ENCODE results near the gene TBC1D7. TPM values are rescaled to one million over a fixed set of nuclear protein-coding genes. Genes with fewer than 3 reads are reported as not detected.

Gene TBC1D7
- total and polyA plus RNA-seq, 2 experiments from 2014 or later, result 8.5 to 25.8 TPM

- DNase-seq, result no peak
- H3K9ac ChIP-seq, result 0 out of 2 replicates have a peak overlapping the region, but pooled peaks have one; percentile 25
- no peak for TF ChIP-seq EZH2 (IDR thresholded peaks at IDR 0.05; ENCODE audit: insufficient read depth, poor library complexity, severe bottlenecking)
- no peak for TF ChIP-seq EZH2phosphoT487 (IDR thresholded peaks at IDR 0.05; ENCODE audit: insufficient read depth, low read depth)
- H3K36me3 ChIP-seq (ENCODE audit: low read depth), result peaks cover 10% of the 10 kb centered on the region; the same call in 1 of the 2 replicates
- peak overlapping the region; percentile 47 for H3K27ac ChIP-seq
- no peak overlapping the region for H2AFZ ChIP-seq
- no peaks in the 10 kb centered on the region for H3K9me3 ChIP-seq (ENCODE audit: low read depth)
- peaks cover 17% of the 10 kb centered on the region for H3F3A ChIP-seq (ENCODE audit: insufficient read depth)
- H3K4me2 ChIP-seq (ENCODE audit: unreplicated experiment), result no peak overlapping the region
- in situ Hi-C loops (cut with MboI), result no loop called here
- no peaks in the 10 kb centered on the region for H4K20me1 ChIP-seq (ENCODE audit: insufficient read depth)
- no peaks in the 10 kb centered on the region for H3K9me2 ChIP-seq (ENCODE audit: insufficient read depth)
- 56 to 68% methylated on average over 7 of the region's 7 CpGs for WGBS, 2 experiments (ENCODE audit: low coverage in 1 of 2, low lambda C conversion rate in 2 of 2, missing lambda C conversion rate in 2 of 2)
- no peak overlapping the region for H3K4me3 ChIP-seq
- no peaks in the 10 kb centered on the region for H3K27me3 ChIP-seq (replicated peaks; ENCODE audit: insufficient read depth)
- peaks cover 15% of the 10 kb centered on the region for H3K4me1 ChIP-seq (ENCODE audit: insufficient read depth)
- no peaks in the 10 kb centered on the region for H3K79me2 ChIP-seq (ENCODE audit: insufficient read depth)
These were observed 26.0 kb downstream of the TBC1D7 start for GRCh38 chr6:13302291-13302690.

- Histone ChIP-seq H3K9ac (no peak overlapping the region), H3K27ac (no peak overlapping the region), H3K4me1 (ENCODE audit: insufficient read depth) (peaks cover 15% of the 10 kb centered on the region), H3K4me2 (ENCODE audit: unreplicated experiment) (no peak overlapping the region), H3F3A (ENCODE audit: insufficient read depth) (peaks cover 17% of the 10 kb centered on the region), H3K79me2 (ENCODE audit: insufficient read depth) (no peaks in the 10 kb centered on the region), H3K4me3 (no peak overlapping the region), H3K9me3 (ENCODE audit: low read depth) (no peaks in the 10 kb centered on the region), H3K9me2 (ENCODE audit: insufficient read depth) (no peaks in the 10 kb centered on the region), H3K36me3 (ENCODE audit: low read depth) (no peaks in the 10 kb centered on the region; the same call in 1 of the 2 replicates), H2AFZ (no peak overlapping the region), H4K20me1 (ENCODE audit: insufficient read depth) (no peaks in the 10 kb centered on the region), H3K27me3 (replicated peaks; ENCODE audit: insufficient read depth) (no peaks in the 10 kb centered on the region)
- TF ChIP-seq EZH2 (IDR thresholded peaks at IDR 0.05; ENCODE audit: insufficient read depth, poor library complexity, severe bottlenecking) (no peak), EZH2phosphoT487 (IDR thresholded peaks at IDR 0.05; ENCODE audit: insufficient read depth, low read depth) (no peak)
- in situ Hi-C loops (cut with MboI), result no loop called here
- 80 to 85% methylated on average over 8 of the region's 9 CpGs for WGBS, 2 experiments (ENCODE audit: low coverage in 1 of 2, low lambda C conversion rate in 2 of 2, missing lambda C conversion rate in 2 of 2)
- no peak for DNase-seq
These were observed 27.4 kb downstream of the TBC1D7 start for GRCh38 chr6:13300643-13301590.

GRCh38 chr6:13299918-13300317 lies 28.4 kb downstream of the TBC1D7 start:
- peaks cover under 1% of the 10 kb centered on the region; the same call in 1 of the 2 replicates for H3K36me3 ChIP-seq (ENCODE audit: low read depth)
- no peak for DNase-seq

GRCh38 chr6:13299403-13299821 lies 28.9 kb downstream of the TBC1D7 start:
- Histone ChIP-seq H3K36me3 (ENCODE audit: low read depth) (0 out of 2 replicates have a peak, but pooled peaks cover 4% of the 10 kb centered on the region), H3K27me3 (replicated peaks; ENCODE audit: insufficient read depth) (no peaks in the 10 kb centered on the region), H2AFZ (no peak overlapping the region), H3F3A (ENCODE audit: insufficient read depth) (peaks cover 14% of the 10 kb centered on the region), H3K9me2 (ENCODE audit: insufficient read depth) (no peaks in the 10 kb centered on the region), H4K20me1 (ENCODE audit: insufficient read depth) (no peaks in the 10 kb centered on the region), H3K4me2 (ENCODE audit: unreplicated experiment) (no peak overlapping the region), H3K79me2 (ENCODE audit: insufficient read depth) (no peaks in the 10 kb centered on the region), H3K9ac (no peak overlapping the region), H3K4me3 (no peak overlapping the region), H3K27ac (no peak overlapping the region), H3K9me3 (ENCODE audit: low read depth) (no peaks in the 10 kb centered on the region), H3K4me1 (ENCODE audit: insufficient read depth) (peaks cover 12% of the 10 kb centered on the region)
- TF ChIP-seq EZH2 (IDR thresholded peaks at IDR 0.05; ENCODE audit: insufficient read depth, poor library complexity, severe bottlenecking) (no peak), EZH2phosphoT487 (IDR thresholded peaks at IDR 0.05; ENCODE audit: insufficient read depth, low read depth) (no peak)
- in situ Hi-C loops (cut with MboI), result no loop called here
- DNase-seq, result no peak
- 96 to 98% methylated on average over 10 to 11 of the region's 11 CpGs for WGBS, 2 experiments (ENCODE audit: low coverage in 1 of 2, low lambda C conversion rate in 2 of 2, missing lambda C conversion rate in 2 of 2)

More at GRCh38 chr6:13299918-13300317, 28.4 kb downstream of the TBC1D7 start:
- peaks cover 15% of the 10 kb centered on the region for H3K4me1 ChIP-seq (ENCODE audit: insufficient read depth)
- no peak for TF ChIP-seq EZH2phosphoT487 (IDR thresholded peaks at IDR 0.05; ENCODE audit: insufficient read depth, low read depth)
- in situ Hi-C loops (cut with MboI), result no loop called here
- peaks cover 17% of the 10 kb centered on the region for H3F3A ChIP-seq (ENCODE audit: insufficient read depth)
- H2AFZ ChIP-seq, result no peak overlapping the region
- H3K4me3 ChIP-seq, result no peak overlapping the region
- no peak overlapping the region for H3K27ac ChIP-seq
- WGBS, 2 experiments (ENCODE audit: low coverage in 1 of 2, low lambda C conversion rate in 2 of 2, missing lambda C conversion rate in 2 of 2), result 78 to 81% methylated on average over 6 of the region's 6 CpGs
- H3K9ac ChIP-seq, result no peak overlapping the region
- no peaks in the 10 kb centered on the region for H4K20me1 ChIP-seq (ENCODE audit: insufficient read depth)
- no peaks in the 10 kb centered on the region for H3K9me3 ChIP-seq (ENCODE audit: low read depth)
- H3K27me3 ChIP-seq (replicated peaks; ENCODE audit: insufficient read depth), result no peaks in the 10 kb centered on the region
- no peaks in the 10 kb centered on the region for H3K79me2 ChIP-seq (ENCODE audit: insufficient read depth)
- H3K4me2 ChIP-seq (ENCODE audit: unreplicated experiment), result no peak overlapping the region
- no peaks in the 10 kb centered on the region for H3K9me2 ChIP-seq (ENCODE audit: insufficient read depth)

Measured in GM23248 (cell line).